GM12872 (cell line): ENCODE results near the gene OXGR1.

Experiments used
- TF ChIP-seq, protein P1 (sequence below): IDR thresholded peaks from 3 replicates; pipeline ENCODE4 v1.5.1; 2011; ENCODE audit warnings: low read depth, mild to moderate bottlenecking, low read length, moderate library complexity; ENCODE audit not compliant: insufficient read depth

OXGR1 gene

DNA sequence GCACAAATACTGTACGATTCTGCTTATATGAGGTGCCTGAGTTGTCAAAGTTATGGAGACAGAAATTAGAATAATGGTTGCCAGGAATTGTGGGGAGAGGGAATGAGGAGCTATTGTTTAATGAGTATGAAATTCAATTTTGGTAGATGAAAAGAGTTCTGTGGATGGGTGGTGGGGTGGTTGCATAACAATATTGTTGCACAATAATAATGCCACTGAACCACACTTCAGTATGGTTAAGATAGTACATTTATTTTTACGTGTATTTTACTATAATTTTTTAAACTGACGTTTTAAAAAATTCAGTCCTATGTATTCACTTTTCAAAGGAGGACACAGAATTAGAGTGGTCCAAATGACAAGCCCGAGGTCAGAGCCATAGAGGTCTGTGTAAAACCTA is 1.8 kb upstream of the OXGR1 start:
- TF ChIP-seq, protein P1, sequence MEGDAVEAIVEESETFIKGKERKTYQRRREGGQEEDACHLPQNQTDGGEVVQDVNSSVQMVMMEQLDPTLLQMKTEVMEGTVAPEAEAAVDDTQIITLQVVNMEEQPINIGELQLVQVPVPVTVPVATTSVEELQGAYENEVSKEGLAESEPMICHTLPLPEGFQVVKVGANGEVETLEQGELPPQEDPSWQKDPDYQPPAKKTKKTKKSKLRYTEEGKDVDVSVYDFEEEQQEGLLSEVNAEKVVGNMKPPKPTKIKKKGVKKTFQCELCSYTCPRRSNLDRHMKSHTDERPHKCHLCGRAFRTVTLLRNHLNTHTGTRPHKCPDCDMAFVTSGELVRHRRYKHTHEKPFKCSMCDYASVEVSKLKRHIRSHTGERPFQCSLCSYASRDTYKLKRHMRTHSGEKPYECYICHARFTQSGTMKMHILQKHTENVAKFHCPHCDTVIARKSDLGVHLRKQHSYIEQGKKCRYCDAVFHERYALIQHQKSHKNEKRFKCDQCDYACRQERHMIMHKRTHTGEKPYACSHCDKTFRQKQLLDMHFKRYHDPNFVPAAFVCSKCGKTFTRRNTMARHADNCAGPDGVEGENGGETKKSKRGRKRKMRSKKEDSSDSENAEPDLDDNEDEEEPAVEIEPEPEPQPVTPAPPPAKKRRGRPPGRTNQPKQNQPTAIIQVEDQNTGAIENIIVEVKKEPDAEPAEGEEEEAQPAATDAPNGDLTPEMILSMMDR: no peak

DNA sequence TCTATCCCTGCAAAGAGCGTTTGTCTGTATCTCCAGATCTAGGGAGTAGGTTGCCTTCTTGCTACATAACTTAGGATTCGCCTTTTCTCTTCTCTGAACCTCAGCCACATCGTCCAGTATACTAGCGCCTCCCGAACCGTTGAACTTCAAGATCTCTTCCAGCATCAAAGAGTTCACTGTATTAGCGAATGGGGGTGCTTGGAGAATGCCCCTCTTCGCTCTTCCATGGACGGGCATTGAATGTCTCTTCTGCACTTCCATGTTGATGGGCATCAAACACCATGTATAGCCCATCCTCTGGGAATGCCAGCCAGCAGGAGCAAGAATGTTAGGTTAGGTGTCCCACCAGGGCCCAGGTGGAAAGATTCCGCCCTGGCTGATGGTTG is 575 bp upstream of the OXGR1 start:
- TF ChIP-seq, protein P1: no peak

DNA sequence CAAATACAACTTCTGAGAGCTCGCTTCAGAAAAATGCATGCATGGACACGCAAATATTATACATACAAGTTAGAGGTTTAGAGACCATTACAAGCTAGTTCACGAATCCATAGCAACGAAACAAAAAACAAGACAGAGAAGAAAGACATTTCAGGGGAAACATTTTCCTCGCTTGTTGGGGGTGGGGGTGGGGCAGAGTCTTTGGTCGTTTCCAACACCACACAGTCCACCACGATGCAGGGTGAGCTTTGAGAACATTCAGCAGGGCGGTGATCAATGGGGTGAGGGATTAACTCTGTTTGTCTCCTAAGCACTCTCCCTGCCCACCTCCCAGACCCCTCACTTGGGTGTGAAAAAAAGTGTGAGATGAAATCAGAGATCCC is 651 bp downstream of the OXGR1 start:
- TF ChIP-seq, protein P1: no peak

DNA sequence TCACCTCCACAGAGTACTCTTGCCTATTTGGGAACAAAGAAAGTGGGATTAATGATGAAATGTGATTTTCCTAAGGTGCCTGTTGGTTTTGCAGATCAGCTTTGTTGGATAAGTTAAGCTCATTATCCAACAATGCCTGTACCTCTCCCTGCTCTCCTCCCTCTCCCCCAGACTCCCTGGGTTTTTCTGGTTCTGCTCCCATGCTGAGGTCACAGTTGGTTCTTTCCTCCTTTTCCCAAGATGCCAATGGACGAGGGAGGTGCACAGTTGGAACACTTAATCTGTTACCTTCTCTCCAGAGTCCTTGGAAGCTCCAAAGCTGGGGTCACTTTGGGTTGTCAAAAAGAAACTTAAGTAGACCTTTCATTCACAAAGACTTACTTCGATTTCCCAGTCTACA is 1.6 kb downstream of the OXGR1 start:
- TF ChIP-seq, protein P1: no peak

DNA sequence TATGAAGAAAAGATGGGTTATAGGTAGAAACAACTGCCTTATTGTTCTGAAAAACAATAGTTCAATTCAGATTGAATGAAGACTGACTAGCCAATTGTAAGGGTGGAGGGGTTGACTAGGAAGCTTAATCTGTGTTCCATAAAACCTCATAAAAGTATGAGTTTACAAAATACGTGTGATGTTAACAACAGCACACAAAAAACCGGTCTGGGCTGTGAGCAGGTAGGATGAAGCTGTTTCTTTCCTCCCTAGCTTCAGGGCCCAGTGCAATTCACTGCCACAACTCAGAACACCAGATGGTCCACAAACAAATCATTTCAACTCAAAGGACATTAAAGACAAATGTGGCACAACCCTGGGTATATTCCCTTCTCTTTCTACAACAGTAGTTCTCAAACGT is 3.2 kb downstream of the OXGR1 start:
- TF ChIP-seq, protein P1: no peak

DNA sequence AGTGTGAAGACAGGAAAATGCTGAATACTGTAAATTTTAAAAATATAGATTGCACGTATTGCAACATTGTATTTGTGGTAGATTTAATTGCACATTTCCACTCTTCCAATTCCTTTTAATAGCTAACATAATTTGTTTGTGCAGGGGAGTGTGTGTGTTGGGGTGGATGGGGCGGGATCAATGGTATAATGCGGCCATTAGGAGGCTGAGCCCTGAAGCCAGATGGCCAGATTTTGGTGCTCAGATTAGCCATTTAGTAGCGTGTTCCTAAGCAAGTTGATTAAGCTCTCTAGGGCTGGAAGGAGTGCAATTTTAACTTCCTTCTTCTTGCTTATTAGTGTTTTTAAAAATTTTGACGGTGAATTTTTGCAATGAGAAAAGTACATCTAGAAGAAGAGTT is 5.8 kb downstream of the OXGR1 start:
- TF ChIP-seq, protein P1: no peak

DNA sequence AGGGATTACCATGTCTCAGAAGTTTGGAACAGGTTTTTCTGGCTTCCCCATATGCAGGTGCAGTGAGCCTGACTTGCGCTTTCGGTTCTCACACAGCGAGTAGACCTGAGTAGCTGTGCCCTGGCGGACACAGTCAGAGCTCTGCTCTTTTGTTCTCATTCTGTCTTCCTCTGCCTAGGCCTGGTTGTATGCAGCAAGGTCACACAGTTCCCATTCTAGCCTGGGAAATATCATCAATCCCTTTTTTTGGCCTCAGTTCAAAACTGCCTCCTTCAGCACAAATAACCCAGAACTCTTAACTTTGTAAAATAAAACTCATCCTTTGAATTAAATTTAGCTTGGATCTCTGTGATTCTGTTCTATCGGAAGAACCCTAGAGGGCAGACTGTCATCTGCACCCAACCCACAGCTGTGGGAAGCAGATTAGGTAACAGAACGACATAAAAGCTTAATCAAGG is 10.2 kb downstream of the OXGR1 start:
- TF ChIP-seq, protein P1: peak; percentile 16; the same call in 1 of the 3 replicates

DNA sequence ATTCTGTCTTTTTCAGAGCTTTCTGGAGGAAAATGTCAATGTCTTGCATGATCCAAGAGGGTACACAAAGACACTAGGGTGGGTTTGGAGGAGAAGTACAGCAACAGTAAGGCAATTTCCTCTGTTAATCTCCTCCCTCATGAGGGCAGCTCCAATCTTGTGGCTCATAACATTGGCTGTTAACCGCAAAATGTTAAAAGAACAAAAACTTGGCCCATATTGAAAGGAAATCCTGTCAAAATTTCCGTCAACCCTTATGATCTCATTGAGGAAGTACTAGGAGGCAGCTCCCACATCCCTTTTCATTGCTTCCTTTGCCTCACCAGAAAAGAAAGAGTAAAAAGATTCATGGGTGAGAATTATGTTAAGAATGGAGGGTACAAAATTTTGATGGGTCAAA is 11.6 kb downstream of the OXGR1 start:
- TF ChIP-seq, protein P1: no peak
